HUES64 (cell line): ENCODE data around the gene CEMIP.

Experiments used
- H3K27ac ChIP-seq: 2 replicates; pipeline ENCODE4 v1.7.0; 2013; ENCODE audit warnings: low read depth, low read length, inconsistent platforms
- H3K27me3 ChIP-seq: 2 replicates; pipeline ENCODE4 v1.6.1; 2013; ENCODE audit warnings: mild to moderate bottlenecking, low read length; ENCODE audit not compliant: insufficient read depth
- H3K36me3 ChIP-seq: 2 replicates; pipeline ENCODE4 v1.6.1; 2013; ENCODE audit warnings: mild to moderate bottlenecking, low read length; ENCODE audit not compliant: insufficient read depth
- H3K4me1 ChIP-seq: 2 replicates; pipeline ENCODE4 v1.6.1; 2013; ENCODE audit warnings: mild to moderate bottlenecking, low read length, moderate library complexity; ENCODE audit not compliant: insufficient read depth
- H3K4me3 ChIP-seq: 2 replicates; pipeline ENCODE4 v1.5.1; 2013; ENCODE audit warnings: mild to moderate bottlenecking, low read length, moderate library complexity
- H3K9ac ChIP-seq: 2 replicates; pipeline ENCODE4 v1.6.1; 2013; ENCODE audit warnings: mild to moderate bottlenecking, low read depth, low read length
- H3K9me3 ChIP-seq: 2 replicates; pipeline ENCODE4 v1.6.1; 2013; ENCODE audit warnings: low read depth, low read length; ENCODE audit not compliant: insufficient read depth
- WGBS: fragments of 150-250, 120-280 bp; methylation state at CpG from one replicate; pipeline ENCODE4 v1.1.7; 2013; ENCODE audit warnings: missing lambda C conversion rate; 5-methylcytosine and 5-hydroxymethylcytosine counted together

CEMIP gene

DNA sequence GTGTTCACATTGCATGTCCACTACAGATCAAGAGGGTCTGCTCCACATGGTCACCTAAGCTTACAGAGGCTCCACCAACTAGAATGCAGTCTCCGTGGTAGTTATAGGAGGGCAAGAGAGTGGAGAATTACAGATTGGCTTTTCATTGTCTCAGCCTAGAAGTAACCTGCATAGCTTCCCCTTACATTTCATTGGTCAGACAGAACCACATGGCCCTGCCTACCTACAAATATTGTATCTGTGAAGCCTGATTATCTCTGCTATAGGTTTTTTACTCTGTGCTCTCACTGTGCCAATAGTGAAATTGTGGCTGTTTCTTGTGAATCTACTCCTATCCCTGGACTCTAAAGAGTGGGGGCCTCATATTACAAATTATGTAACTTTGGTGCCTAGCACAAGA, 219.1 kb downstream of the CEMIP start:
- no peak overlapping the region for H3K9ac ChIP-seq
- H3K27ac ChIP-seq, result no peak overlapping the region
- WGBS, result 78% methylated on average over 1 of the region's 1 CpG
- H3K9me3 ChIP-seq, result no peaks in the 10 kb centered on the region
- H3K27me3 ChIP-seq, result peaks cover 21% of the 10 kb centered on the region
- H3K4me1 ChIP-seq, result no peaks in the 10 kb centered on the region
- no peaks in the 10 kb centered on the region for H3K36me3 ChIP-seq
- H3K4me3 ChIP-seq, result no peak overlapping the region

DNA sequence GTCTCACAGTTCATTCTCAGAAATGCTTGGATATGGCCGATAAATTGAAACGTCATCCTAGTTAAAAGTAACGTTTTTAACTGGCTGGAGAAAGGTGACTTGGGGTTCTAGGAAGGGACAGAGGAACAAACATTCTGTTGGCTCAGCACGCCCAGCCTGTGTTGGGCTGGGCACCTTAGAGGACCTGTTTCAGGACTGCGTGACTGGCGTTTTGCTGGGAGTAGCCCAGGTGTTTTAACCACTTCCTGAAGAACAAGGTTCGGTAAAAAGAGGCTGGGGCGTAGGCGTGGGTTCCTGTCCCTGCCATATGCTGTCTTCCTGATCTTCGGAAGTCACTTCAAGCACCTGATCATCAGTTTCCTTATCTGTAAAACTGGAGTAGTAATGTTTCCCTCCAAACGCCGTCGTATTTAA, 220.5 kb downstream of the CEMIP start:
- Histone ChIP-seq H3K27ac (no peak overlapping the region), H3K36me3 (peaks cover 7% of the 10 kb centered on the region; the same call in 1 of the 2 replicates), H3K27me3 (peaks cover 21% of the 10 kb centered on the region), H3K9ac (no peak overlapping the region), H3K9me3 (no peaks in the 10 kb centered on the region), H3K4me3 (peak overlapping the region; percentile 82), H3K4me1 (no peaks in the 10 kb centered on the region)
- 85% methylated on average over 13 of the region's 13 CpGs for WGBS

DNA sequence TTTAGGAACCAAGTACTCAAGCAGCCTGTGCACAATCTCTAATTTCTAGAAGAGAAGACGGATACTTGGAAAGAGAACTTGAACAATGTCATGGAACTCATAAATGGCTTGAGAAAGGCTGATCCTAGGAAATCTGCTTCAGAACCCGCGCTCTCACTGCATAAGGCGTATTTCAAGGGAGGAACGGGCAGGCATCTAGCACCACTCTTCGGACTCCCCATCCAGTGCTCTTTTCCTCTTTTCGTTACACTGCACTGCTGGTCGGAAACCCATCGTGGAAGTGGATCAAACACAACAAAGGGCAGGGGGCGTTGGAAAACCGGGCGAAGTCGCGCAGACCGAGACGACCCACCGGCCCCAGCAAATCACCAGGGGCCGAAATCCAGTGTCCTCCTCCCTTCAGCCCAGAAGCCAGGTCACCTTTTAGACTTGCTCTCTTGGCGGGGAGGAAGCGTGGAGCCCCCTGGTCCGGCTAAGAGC, 221.0 kb downstream of the CEMIP start:
- H3K9ac ChIP-seq, result peak overlapping the region; percentile 92
- 10% methylated on average over 21 of the region's 21 CpGs for WGBS
- H3K4me1 ChIP-seq, result no peaks in the 10 kb centered on the region
- peaks cover 21% of the 10 kb centered on the region for H3K27me3 ChIP-seq
- H3K27ac ChIP-seq, result peak overlapping the region; percentile 60
- peaks cover 7% of the 10 kb centered on the region; the same call in 1 of the 2 replicates for H3K36me3 ChIP-seq
- H3K9me3 ChIP-seq, result no peaks in the 10 kb centered on the region
- peak overlapping the region; percentile 82 for H3K4me3 ChIP-seq

DNA sequence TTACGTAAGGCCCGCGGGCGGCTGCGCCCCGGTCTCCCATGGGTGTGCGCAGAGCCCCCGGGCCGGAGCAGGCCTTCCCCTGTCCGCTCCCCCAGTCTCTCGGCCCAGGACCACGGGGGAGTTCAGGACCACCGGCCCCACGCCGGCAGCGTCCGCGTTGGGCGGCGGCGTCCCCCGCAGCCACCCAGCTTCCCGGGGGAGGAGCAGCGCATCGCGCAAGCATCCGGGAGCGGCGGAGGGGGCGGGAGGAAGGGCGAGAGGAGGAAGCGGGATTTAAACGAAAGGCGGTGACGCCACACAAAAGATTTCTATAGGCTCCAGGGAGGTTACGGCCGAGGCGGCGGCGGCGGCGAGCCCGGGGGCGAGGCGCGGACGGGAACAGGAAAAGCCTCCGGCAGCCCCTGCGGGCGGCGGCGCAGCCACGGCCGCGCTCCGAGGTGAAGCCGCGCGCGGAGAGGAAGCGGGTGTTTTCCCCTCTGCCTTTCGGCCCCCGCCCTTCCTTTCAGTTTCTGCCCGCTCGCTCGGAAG, 221.5 kb downstream of the CEMIP start, which contains the start of gene TLNRD1:
Gene TLNRD1, plus strand, starts transcription at position 300 of the 528 bp plus-strand sequence. CDS start 1,349 bp downstream, outside the sequence.
- Histone ChIP-seq H3K4me3 (peak within 1 kb of the TSS; percentile 82), H3K9ac (peak within 1 kb of the TSS; percentile 92), H3K27me3 (peaks cover 21% of the 10 kb centered on the region), H3K36me3 (peaks cover 7% of the 10 kb centered on the region; the same call in 1 of the 2 replicates), H3K27ac (peak within 1 kb of the TSS; percentile 87), H3K4me1 (no peaks in the 10 kb centered on the region), H3K9me3 (no peaks in the 10 kb centered on the region)
- under 1% methylated on average over 66 of the region's 66 CpGs for WGBS
